Measurements from ENCODE around the gene COL3A1.

DNA sequence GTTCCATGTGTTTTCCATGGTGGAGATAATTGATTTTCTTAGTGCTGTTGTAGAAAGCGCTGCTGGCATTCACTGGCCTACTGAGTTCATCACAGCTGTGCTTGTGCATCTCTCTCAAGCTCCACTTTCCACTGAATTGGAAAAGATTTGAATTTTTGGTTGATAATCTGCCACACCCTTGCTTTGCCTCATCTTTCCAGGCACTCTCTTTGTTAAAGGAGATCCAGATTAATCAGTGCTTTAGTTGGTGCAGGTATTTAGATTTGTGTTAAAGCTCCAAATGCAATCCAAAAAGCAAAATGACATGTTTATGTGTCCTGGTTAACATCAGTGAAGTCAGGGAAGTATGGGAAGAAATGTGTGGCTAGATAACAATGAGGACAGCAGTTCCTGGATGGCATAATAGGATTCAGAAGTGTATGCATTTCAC is 2.7 kb upstream of the COL3A1 start:
- TF ChIP-seq, protein P1, sequence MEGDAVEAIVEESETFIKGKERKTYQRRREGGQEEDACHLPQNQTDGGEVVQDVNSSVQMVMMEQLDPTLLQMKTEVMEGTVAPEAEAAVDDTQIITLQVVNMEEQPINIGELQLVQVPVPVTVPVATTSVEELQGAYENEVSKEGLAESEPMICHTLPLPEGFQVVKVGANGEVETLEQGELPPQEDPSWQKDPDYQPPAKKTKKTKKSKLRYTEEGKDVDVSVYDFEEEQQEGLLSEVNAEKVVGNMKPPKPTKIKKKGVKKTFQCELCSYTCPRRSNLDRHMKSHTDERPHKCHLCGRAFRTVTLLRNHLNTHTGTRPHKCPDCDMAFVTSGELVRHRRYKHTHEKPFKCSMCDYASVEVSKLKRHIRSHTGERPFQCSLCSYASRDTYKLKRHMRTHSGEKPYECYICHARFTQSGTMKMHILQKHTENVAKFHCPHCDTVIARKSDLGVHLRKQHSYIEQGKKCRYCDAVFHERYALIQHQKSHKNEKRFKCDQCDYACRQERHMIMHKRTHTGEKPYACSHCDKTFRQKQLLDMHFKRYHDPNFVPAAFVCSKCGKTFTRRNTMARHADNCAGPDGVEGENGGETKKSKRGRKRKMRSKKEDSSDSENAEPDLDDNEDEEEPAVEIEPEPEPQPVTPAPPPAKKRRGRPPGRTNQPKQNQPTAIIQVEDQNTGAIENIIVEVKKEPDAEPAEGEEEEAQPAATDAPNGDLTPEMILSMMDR (conservative IDR thresholded peaks at IDR 0.05; ENCODE audit: low read length), result no peak
- TF ChIP-seq EZH2phosphoT487 (IDR thresholded peaks at IDR 0.05; ENCODE audit: borderline replicate concordance), result no peak

All from Loucy (cell line).